ENCODE results near the gene PTGES2. TPM values are rescaled to one million over a fixed set of nuclear protein-coding genes. Genes with fewer than 3 reads are reported as not detected.

The PTGES2 gene
- total RNA-seq, 2 donors from 2014 or later: 23.5 to 27.5 TPM

Other genes with a start within 250 kb of the PTGES2 start
- gene ST6GALNAC6, start 228.1 kb downstream of the PTGES2 start, total RNA-seq: 10 to 100 TPM; 74.4 to 75.6 TPM
- 10 to 100 TPM; 28.1 to 30.5 TPM for gene ST6GALNAC4, start 210.7 kb downstream of the PTGES2 start, total RNA-seq
- gene PIP5KL1, start 197.0 kb downstream of the PTGES2 start, total RNA-seq: 1 to 10 TPM; 4.4 to 6.4 TPM
- gene DPM2, start 189.9 kb downstream of the PTGES2 start, total RNA-seq: 10 to 100 TPM; 44.2 to 51.1 TPM
- 10 to 100 TPM; 59.2 to 75.1 TPM for gene EEIG1, start 146.7 kb downstream of the PTGES2 start, total RNA-seq
- gene NAIF1, start 60.4 kb downstream of the PTGES2 start, total RNA-seq: 10 to 100 TPM; 11.9 to 17.9 TPM
- 10 to 100 TPM in 1 of 2 donors, 1 to 10 TPM in 1; 9.7 to 11.2 TPM for gene SLC25A25, start 59.5 kb downstream of the PTGES2 start, total RNA-seq
- gene LCN2, start 21.7 kb upstream of the PTGES2 start, total RNA-seq: not detected
- gene BBLN, start 32.5 kb upstream of the PTGES2 start, total RNA-seq: 10 to 100 TPM; 72.9 to 81.4 TPM
- 100 to 1,000 TPM; 161 to 203 TPM for gene CIZ1, start 63.8 kb upstream of the PTGES2 start, total RNA-seq
- 1 to 10 TPM in 1 of 2 donors, under 1 TPM in 1; 0.86 to 2.4 TPM for gene DNM1, start 75.7 kb upstream of the PTGES2 start, total RNA-seq
- 10 to 100 TPM; 44.9 to 54.4 TPM for gene GOLGA2, start 148.3 kb upstream of the PTGES2 start, total RNA-seq
- gene SWI5, start 148.5 kb upstream of the PTGES2 start, total RNA-seq: 10 to 100 TPM; 20.1 to 25.4 TPM
- 10 to 100 TPM; 17.6 to 24.4 TPM for gene TRUB2, start 194.7 kb upstream of the PTGES2 start, total RNA-seq
- gene COQ4, start 195.1 kb upstream of the PTGES2 start, total RNA-seq: 10 to 100 TPM; 29.4 to 35.8 TPM
- 10 to 100 TPM; 10.2 to 10.8 TPM for gene SLC27A4, start 212.8 kb upstream of the PTGES2 start, total RNA-seq
- 10 to 100 TPM; 62.8 to 69.3 TPM for gene URM1, start 243.6 kb upstream of the PTGES2 start, total RNA-seq